H1 (cell line): ENCODE measurements around the gene EPB41L4A. TPM values are rescaled to one million over a fixed set of nuclear protein-coding genes. Genes with fewer than 3 reads are reported as not detected.

Experiments used
- JUN ChIP-seq: IDR thresholded peaks from 2 replicates; pipeline ENCODE4 v1.6.1; 2011; ENCODE audit warnings: low read depth, mild to moderate bottlenecking, improper control_type of control experiment, low read length
- POLR2AphosphoS5 ChIP-seq: IDR thresholded peaks from 2 replicates; pipeline ENCODE4 v1.6.1; 2011; ENCODE audit warnings: low read depth, low read length
- RXRA ChIP-seq: IDR thresholded peaks from 2 replicates; pipeline ENCODE4 v1.6.1; 2011; ENCODE audit warnings: low read depth, mild to moderate bottlenecking, low read length, moderate library complexity; ENCODE audit not compliant: insufficient read depth
- SP2 ChIP-seq: IDR thresholded peaks from 2 replicates; pipeline ENCODE4 v1.6.1; 2012; ENCODE audit warnings: mild to moderate bottlenecking, low read length, inconsistent platforms
- TBP ChIP-seq: IDR thresholded peaks from 2 replicates; pipeline ENCODE4 v1.6.1; 2011; ENCODE audit warnings: low read depth, low read length, improper control_type of control experiment
- TCF12 ChIP-seq: IDR thresholded peaks from 2 replicates; pipeline ENCODE4 v1.6.1; 2011; ENCODE audit warnings: low read depth, mild to moderate bottlenecking, low read length
- polyA plus RNA-seq, 7 experiments: library from polyadenylated mRNA; depleted of rRNA in 3 of 7; stranded (reverse) in 5 of 7; unstranded in 2 of 7; fragments of >200 nt in 5 of 7; fragments of 200-250 nt in 2 of 7; gene quantifications; 1 replicate in 5 of 7; 2 replicates in 1 of 7; 4 replicates in 1 of 7; pipeline versions ENCODE4 v1.2.1 to v1.2.3, GENCODE V29; 2011 to 2013; ENCODE audit warnings: missing spikeins in 2 of 7, mixed read lengths in 2 of 7
- total RNA-seq: library from RNA; stranded (reverse); fragmentation: NEBNext Ultra II Directional; extraction: Animal tissue kit (Norgen Biotek cat#: 25700); gene quantifications from 2 replicates; pipeline ENCODE4 v1.2.1, GENCODE V29; 2021
- TF ChIP-seq, protein P1 (sequence below): IDR thresholded peaks from 2 replicates; pipeline ENCODE4 v1.6.1; 2012; ENCODE audit warnings: low read length, inconsistent platforms
- TF ChIP-seq, protein P2 (sequence below): fragments of 300-600 bp; sonication (generic); IDR thresholded peaks from 2 replicates; pipeline ENCODE4 v1.7.1; 2012; ENCODE audit warnings: low read length, moderate library complexity, mild to moderate bottlenecking, inconsistent platforms; ENCODE audit not compliant: insufficient replicate concordance

The EPB41L4A gene
- total and polyA plus RNA-seq, 2 of the 8 experiments (the other 6 are each of a cell fraction or from before 2014, with no cell fraction given), result 1.6 to 4.6 TPM

- TF ChIP-seq RXRA (no peak), JUN (0 out of 2 replicates have a peak, but pooled peaks have one; percentile 3), SP2 (no peak), TBP (peak; percentile 65; the same call in 1 of the 2 replicates), POLR2AphosphoS5 (peak; percentile 73), TCF12 (no peak)
- TF ChIP-seq, protein P1, sequence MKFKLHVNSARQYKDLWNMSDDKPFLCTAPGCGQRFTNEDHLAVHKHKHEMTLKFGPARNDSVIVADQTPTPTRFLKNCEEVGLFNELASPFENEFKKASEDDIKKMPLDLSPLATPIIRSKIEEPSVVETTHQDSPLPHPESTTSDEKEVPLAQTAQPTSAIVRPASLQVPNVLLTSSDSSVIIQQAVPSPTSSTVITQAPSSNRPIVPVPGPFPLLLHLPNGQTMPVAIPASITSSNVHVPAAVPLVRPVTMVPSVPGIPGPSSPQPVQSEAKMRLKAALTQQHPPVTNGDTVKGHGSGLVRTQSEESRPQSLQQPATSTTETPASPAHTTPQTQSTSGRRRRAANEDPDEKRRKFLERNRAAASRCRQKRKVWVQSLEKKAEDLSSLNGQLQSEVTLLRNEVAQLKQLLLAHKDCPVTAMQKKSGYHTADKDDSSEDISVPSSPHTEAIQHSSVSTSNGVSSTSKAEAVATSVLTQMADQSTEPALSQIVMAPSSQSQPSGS, result peak; percentile 86
- TF ChIP-seq, protein P2, sequence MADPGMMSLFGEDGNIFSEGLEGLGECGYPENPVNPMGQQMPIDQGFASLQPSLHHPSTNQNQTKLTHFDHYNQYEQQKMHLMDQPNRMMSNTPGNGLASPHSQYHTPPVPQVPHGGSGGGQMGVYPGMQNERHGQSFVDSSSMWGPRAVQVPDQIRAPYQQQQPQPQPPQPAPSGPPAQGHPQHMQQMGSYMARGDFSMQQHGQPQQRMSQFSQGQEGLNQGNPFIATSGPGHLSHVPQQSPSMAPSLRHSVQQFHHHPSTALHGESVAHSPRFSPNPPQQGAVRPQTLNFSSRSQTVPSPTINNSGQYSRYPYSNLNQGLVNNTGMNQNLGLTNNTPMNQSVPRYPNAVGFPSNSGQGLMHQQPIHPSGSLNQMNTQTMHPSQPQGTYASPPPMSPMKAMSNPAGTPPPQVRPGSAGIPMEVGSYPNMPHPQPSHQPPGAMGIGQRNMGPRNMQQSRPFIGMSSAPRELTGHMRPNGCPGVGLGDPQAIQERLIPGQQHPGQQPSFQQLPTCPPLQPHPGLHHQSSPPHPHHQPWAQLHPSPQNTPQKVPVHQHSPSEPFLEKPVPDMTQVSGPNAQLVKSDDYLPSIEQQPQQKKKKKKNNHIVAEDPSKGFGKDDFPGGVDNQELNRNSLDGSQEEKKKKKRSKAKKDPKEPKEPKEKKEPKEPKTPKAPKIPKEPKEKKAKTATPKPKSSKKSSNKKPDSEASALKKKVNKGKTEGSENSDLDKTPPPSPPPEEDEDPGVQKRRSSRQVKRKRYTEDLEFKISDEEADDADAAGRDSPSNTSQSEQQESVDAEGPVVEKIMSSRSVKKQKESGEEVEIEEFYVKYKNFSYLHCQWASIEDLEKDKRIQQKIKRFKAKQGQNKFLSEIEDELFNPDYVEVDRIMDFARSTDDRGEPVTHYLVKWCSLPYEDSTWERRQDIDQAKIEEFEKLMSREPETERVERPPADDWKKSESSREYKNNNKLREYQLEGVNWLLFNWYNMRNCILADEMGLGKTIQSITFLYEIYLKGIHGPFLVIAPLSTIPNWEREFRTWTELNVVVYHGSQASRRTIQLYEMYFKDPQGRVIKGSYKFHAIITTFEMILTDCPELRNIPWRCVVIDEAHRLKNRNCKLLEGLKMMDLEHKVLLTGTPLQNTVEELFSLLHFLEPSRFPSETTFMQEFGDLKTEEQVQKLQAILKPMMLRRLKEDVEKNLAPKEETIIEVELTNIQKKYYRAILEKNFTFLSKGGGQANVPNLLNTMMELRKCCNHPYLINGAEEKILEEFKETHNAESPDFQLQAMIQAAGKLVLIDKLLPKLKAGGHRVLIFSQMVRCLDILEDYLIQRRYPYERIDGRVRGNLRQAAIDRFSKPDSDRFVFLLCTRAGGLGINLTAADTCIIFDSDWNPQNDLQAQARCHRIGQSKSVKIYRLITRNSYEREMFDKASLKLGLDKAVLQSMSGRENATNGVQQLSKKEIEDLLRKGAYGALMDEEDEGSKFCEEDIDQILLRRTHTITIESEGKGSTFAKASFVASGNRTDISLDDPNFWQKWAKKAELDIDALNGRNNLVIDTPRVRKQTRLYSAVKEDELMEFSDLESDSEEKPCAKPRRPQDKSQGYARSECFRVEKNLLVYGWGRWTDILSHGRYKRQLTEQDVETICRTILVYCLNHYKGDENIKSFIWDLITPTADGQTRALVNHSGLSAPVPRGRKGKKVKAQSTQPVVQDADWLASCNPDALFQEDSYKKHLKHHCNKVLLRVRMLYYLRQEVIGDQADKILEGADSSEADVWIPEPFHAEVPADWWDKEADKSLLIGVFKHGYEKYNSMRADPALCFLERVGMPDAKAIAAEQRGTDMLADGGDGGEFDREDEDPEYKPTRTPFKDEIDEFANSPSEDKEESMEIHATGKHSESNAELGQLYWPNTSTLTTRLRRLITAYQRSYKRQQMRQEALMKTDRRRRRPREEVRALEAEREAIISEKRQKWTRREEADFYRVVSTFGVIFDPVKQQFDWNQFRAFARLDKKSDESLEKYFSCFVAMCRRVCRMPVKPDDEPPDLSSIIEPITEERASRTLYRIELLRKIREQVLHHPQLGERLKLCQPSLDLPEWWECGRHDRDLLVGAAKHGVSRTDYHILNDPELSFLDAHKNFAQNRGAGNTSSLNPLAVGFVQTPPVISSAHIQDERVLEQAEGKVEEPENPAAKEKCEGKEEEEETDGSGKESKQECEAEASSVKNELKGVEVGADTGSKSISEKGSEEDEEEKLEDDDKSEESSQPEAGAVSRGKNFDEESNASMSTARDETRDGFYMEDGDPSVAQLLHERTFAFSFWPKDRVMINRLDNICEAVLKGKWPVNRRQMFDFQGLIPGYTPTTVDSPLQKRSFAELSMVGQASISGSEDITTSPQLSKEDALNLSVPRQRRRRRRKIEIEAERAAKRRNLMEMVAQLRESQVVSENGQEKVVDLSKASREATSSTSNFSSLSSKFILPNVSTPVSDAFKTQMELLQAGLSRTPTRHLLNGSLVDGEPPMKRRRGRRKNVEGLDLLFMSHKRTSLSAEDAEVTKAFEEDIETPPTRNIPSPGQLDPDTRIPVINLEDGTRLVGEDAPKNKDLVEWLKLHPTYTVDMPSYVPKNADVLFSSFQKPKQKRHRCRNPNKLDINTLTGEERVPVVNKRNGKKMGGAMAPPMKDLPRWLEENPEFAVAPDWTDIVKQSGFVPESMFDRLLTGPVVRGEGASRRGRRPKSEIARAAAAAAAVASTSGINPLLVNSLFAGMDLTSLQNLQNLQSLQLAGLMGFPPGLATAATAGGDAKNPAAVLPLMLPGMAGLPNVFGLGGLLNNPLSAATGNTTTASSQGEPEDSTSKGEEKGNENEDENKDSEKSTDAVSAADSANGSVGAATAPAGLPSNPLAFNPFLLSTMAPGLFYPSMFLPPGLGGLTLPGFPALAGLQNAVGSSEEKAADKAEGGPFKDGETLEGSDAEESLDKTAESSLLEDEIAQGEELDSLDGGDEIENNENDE, result no peak
Observed at GRCh38 chr5:112165897-112166737, 253.0 kb downstream of the EPB41L4A start (continued).
